Prostate gland (tissue), 2 donors: ENCODE results near the gene CIC. TPM values are rescaled to one million over a fixed set of nuclear protein-coding genes. Genes with fewer than 3 reads are reported as not detected.

Source experiments
- DNase-seq: peaks from one replicate; pipeline ENCODE4 v3.0.0-alpha.2; 2019; ENCODE audit warnings: low spot score
- H3K27ac ChIP-seq, 2 donors: fragments of 200-600 bp; sonication (generic); 2 replicates each; pipeline ENCODE4 v1.5.1; 2017 to 2019
- H3K27me3 ChIP-seq: fragments of 200-600 bp; sonication (generic); replicated peaks from 2 replicates; pipeline ENCODE4 v1.5.1; 2019; ENCODE audit not compliant: insufficient read depth
- H3K36me3 ChIP-seq, 2 donors: fragments of 200-600 bp; sonication (generic); 1 replicate in 1 of 2; 2 replicates in 1 of 2; pipeline versions ENCODE4 v1.5.1 to v1.8.1; 2017 to 2019
- H3K4me1 ChIP-seq: fragments of 200-600 bp; sonication (generic); replicated peaks from 2 replicates; pipeline ENCODE4 v1.5.1; 2019
- H3K4me3 ChIP-seq, 2 donors: fragments of 200-600 bp; sonication (generic); 2 replicates each; pipeline ENCODE4 v1.5.1; 2017 to 2019
- H3K9me3 ChIP-seq: fragments of 200-600 bp; sonication (generic); 2 replicates; pipeline ENCODE4 v1.5.1; 2017
- POLR2A ChIP-seq: fragments of 450-650 bp; IDR thresholded peaks from one replicate; pipeline ENCODE4 v1.6.1; 2016; ENCODE audit warnings: antibody characterized with exemption, mild to moderate bottlenecking
- POLR2AphosphoS5 ChIP-seq: sonication (generic); formaldehyde crosslinking; IDR thresholded peaks from one replicate; pipeline ENCODE4 v1.6.1; 2017; ENCODE audit warnings: antibody characterized with exemption
- WGBS: methylation state at CpG from one replicate; pipeline ENCODE4 v1.1.5; 2018; 5-methylcytosine and 5-hydroxymethylcytosine counted together
- intact Hi-C: fragments of 100-400 bp; cut with DNase I; formaldehyde crosslinking; loops from one replicate; pipeline ENCODE4 v1.14.2; 2022
- total RNA-seq, 2 donors: library from RNA; depleted of rRNA; stranded (reverse); fragments of >200 nt; gene quantifications; one replicate each; pipeline ENCODE4 v1.1.0, GENCODE V29; 2016
- TF ChIP-seq, protein P1 (sequence below), 4 experiments: fragments of 200-600 bp in 2 of 4; fragments of 450-650 bp in 2 of 4; sonication (generic) in 2 of 4; IDR thresholded peaks; 1 replicate in 3 of 4; 2 replicates in 1 of 4; pipeline ENCODE4 v1.5.1; 2016 to 2019; ENCODE audit warnings: antibody characterized with exemption in 4 of 4, mild to moderate bottlenecking in 2 of 4, moderate library complexity in 2 of 4

Gene CIC
- total RNA-seq, 2 donors from 2014 or later = 64.6 to 145 TPM

DNA sequence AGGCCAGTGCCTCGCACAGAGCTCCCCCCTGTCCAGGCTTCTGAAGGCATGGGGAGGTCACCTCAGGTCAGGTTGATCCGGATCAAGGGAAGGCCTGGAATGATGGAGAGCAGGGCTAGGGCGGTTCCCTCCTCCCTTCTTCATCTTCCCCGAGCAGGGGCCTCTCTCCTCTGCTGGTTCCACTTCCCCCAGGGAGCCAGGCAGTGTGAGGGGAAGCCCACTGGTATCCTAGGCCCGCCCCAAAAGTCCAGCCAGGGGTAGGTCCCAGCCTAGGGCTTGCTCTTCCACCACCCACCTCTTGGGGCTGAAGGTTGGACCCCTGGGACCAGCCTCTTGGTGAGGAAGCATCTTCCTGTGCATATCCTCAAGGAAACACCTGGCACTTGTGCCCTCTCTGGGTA lies 16.5 kb downstream of the CIC start:
- Histone ChIP-seq H3K27me3 (no peaks in the 10 kb centered on the region), H3K27ac (peak overlapping the region; percentile 78 to 98), H3K4me1 (peaks cover 37% of the 10 kb centered on the region), H3K9me3 (no peaks in the 10 kb centered on the region), H3K4me3 (no peak overlapping the region), H3K36me3 (peaks cover 10 to 15% of the 10 kb centered on the region in 2 donors)
- WGBS = 34% methylated on average over 5 of the region's 5 CpGs
- TF ChIP-seq, protein P1, sequence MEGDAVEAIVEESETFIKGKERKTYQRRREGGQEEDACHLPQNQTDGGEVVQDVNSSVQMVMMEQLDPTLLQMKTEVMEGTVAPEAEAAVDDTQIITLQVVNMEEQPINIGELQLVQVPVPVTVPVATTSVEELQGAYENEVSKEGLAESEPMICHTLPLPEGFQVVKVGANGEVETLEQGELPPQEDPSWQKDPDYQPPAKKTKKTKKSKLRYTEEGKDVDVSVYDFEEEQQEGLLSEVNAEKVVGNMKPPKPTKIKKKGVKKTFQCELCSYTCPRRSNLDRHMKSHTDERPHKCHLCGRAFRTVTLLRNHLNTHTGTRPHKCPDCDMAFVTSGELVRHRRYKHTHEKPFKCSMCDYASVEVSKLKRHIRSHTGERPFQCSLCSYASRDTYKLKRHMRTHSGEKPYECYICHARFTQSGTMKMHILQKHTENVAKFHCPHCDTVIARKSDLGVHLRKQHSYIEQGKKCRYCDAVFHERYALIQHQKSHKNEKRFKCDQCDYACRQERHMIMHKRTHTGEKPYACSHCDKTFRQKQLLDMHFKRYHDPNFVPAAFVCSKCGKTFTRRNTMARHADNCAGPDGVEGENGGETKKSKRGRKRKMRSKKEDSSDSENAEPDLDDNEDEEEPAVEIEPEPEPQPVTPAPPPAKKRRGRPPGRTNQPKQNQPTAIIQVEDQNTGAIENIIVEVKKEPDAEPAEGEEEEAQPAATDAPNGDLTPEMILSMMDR (IDR thresholded peaks at IDR 0.05) = no peak
- TF ChIP-seq POLR2AphosphoS5 = no peak
- no peak for TF ChIP-seq POLR2A
- DNase-seq = no peak
- intact Hi-C loops = no loop called here

DNA sequence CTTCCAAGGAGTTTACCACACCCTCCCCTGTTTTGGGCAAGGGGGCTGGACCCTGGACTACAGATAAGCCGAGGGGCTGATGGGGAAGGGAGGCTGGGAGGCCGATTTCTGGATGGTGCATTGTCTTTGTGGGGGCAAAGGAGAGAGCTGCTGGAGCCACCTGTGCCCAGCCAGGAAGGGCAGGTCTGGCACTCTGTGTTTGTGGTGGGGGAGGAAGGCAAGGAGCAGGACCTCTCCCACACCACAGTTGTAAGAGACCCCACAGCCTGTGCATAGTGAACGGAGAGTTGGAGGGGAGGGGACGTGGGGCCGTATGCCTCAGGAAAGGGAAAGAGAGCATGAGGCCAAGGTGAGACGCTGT lies 16.9 kb downstream of the CIC start:
- DNase-seq = no peak
- Histone ChIP-seq H3K27me3 (no peaks in the 10 kb centered on the region), H3K36me3 (peaks cover 10 to 19% of the 10 kb centered on the region in 2 donors), H3K4me3 (no peak overlapping the region), H3K9me3 (no peaks in the 10 kb centered on the region), H3K27ac (peak overlapping the region; percentile 78 to 98), H3K4me1 (peaks cover 37% of the 10 kb centered on the region)
- whole genome bisulfite sequencing = 11% methylated on average over 6 of the region's 6 CpGs
- intact Hi-C loops = no loop called here
- TF ChIP-seq POLR2A = no peak
- TF ChIP-seq, protein P1 (IDR thresholded peaks at IDR 0.05) = no peak

DNA sequence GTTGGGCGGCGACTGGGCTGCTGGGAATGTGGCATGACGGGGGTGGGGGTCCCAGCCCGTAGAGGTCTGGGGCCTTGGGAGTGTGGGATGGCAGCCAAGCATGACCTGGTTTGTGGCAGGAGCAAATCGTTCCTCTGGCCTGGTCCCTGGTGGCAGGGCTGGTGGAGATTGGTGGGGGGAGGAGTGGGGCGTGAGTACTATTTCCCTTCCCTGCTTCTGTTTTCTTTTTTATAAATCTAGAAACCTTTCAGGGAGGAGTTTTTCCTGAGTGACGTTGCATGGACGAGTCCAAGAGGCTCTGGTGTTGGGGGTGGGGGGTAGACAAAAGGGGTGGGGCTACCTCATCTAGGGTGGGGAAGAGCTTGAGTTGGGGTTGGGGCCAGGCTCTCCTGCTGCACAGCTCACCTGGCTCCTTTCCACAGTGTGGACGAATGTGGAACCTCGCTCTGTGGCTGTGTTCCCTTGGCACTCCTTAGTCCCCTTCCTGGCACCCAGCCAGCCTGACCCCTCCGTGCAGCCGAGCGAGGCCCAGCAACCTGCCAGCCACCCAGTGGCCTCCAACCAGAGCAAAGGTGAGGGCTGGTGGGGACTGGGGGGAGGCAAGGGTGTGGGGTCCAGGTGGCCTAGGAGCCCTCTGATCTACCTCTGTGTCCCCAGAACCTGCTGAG lies 17.4 kb downstream of the CIC start:
- H3K27ac ChIP-seq = peak overlapping the region; percentile 78 to 98
- H3K9me3 ChIP-seq = no peaks in the 10 kb centered on the region
- DNase-seq = no peak
- intact Hi-C loops = no loop called here
- peaks cover 10 to 25% of the 10 kb centered on the region in 2 donors for H3K36me3 ChIP-seq
- no peaks in the 10 kb centered on the region for H3K27me3 ChIP-seq
- H3K4me3 ChIP-seq = no peak overlapping the region
- H3K4me1 ChIP-seq = peaks cover 31% of the 10 kb centered on the region
- 11% methylated on average over 10 of the region's 13 CpGs for WGBS
- peak; percentile 28 for TF ChIP-seq POLR2A
- TF ChIP-seq, protein P1 (IDR thresholded peaks at IDR 0.05) = no peak
- no peak for TF ChIP-seq POLR2AphosphoS5

DNA sequence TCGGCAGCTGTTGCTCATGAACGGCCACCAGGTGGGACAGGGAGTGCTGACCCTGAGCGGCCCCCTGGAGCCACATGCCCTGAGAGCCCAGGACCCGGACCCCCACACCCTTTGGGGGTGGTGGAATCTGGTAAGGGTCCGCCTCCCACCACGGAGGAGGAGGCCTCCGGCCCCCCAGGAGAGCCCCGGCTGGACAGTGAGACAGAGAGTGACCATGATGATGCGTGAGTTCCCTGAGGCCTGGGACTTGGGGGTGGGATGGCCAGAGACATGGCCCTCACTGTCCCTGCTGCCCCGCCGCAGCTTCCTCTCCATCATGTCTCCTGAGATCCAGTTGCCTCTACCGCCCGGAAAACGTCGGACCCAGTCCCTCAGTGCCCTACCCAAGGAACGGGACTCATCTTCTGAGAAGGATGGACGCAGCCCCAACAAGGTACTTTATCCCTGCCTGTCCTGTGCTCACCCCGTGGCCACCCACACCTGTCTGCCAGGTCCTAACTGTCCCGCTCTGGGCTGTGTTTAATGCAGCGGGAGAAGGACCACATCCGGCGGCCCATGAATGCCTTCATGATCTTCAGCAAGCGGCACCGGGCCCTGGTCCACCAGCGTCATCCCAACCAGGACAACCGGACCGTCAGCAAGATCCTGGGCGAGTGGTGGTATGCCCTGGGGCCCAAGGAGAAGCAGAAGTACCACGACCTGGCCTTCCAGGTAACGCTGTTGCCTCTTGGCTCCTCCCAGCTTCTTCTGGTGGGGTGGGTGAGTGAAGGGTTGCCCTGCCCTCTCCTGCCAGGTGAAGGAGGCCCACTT lies 18.2 kb downstream of the CIC start:
- H3K4me1 ChIP-seq = peaks cover 25% of the 10 kb centered on the region
- DNase-seq = no peak

More for the DNA sequence above, 18.2 kb downstream of the CIC start:
- H3K4me3 ChIP-seq = no peak overlapping the region
- WGBS = 85% methylated on average over 27 of the region's 30 CpGs
- H3K9me3 ChIP-seq = no peaks in the 10 kb centered on the region
- H3K27ac ChIP-seq = peak overlapping the region; percentile 78 to 98
- TF ChIP-seq POLR2A = no peak
- TF ChIP-seq POLR2AphosphoS5 = no peak
- TF ChIP-seq, protein P1 (IDR thresholded peaks at IDR 0.05) = no peak
- peaks cover 10 to 32% of the 10 kb centered on the region in 2 donors for H3K36me3 ChIP-seq
- intact Hi-C loops = no loop called here
- no peaks in the 10 kb centered on the region for H3K27me3 ChIP-seq
